Measurements from ENCODE around the gene ANKRD33. TPM values are rescaled to one million over a fixed set of nuclear protein-coding genes. Genes with fewer than 3 reads are reported as not detected.

The ANKRD33 gene
- polyA plus RNA-seq, 1 of the 3 experiments (the other 2 are of a cell fraction), result not detected

DNA sequence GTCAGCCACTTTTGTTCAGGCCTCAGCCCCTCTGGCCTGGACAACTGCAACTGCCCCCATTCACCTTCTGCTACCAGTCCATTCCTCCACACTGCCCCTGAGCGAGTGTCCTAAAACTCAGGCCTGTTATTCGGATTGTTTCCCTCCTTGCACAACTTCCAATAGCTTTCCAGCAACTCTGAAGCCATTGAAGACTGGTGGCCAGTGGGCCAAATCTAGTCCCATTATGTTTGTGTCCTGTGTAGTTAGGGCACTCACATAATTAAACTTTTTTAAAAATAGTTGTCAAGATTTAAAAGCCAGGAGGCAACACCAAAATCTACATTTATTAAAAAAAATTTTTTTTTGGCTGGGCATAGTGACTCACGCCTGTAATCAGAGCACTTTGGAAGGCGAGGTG lies 21.6 kb upstream of the ANKRD33 start:
- 92% methylated on average over 4 of the region's 4 CpGs for WGBS (ENCODE audit: low lambda C conversion rate)
- ChIA-PET POLR2A (no interaction called here), CTCF (interaction anchor here (0.7 to 18.2 kb wide), 4 partner anchors 9 to 437 kb away, joined by 3 to 194 read pairs (median 6); a partner anchor contains a TSS)
- Histone ChIP-seq H3K4me2 (no peak overlapping the region), H3K9ac (no peak overlapping the region), H3K27me3 (ENCODE audit: insufficient read depth) (no peaks in the 10 kb centered on the region; the same call in 1 of the 2 replicates), H3K79me2 (ENCODE audit: insufficient read depth) (no peaks in the 10 kb centered on the region), H3K27ac (ENCODE audit: low read depth in 2 of 2, low read length in 1 of 2) (no peak overlapping the region), H3K4me3 (ENCODE audit: low read depth in 2 of 2, low read length in 1 of 2) (no peak overlapping the region), H3F3A (replicated peaks; ENCODE audit: insufficient read depth) (no peaks in the 10 kb centered on the region), H3K9me3 (no peaks in the 10 kb centered on the region), H3K36me3 (replicated peaks in 1 of 2; ENCODE audit: control insufficient read depth in 1 of 2, insufficient read depth in 2 of 2, low read length in 1 of 2) (no peaks in the 10 kb centered on the region), H2AFZ (ENCODE audit: low read depth) (no peak overlapping the region), H3K9me2 (no peaks in the 10 kb centered on the region), H3K4me1 (ENCODE audit: control insufficient read depth in 1 of 2, insufficient read depth in 2 of 2, low read depth in 1 of 2, low read length in 1 of 2) (peaks cover 0 to 51% of the 10 kb centered on the region in 2 experiments; a peak in 1 of 4 replicates), H4K20me1 (ENCODE audit: insufficient read depth) (no peaks in the 10 kb centered on the region)
- no peak for TF ChIP-seq MEF2A (IDR thresholded peaks at IDR 0.05; ENCODE audit: borderline replicate concordance, low read depth)
- no peak for TF ChIP-seq FOSL2 (IDR thresholded peaks at IDR 0.05; ENCODE audit: borderline replicate concordance, low read depth)
- TF ChIP-seq POLR2AphosphoS5 (IDR thresholded peaks at IDR 0.05; ENCODE audit: low read depth, low read length), result no peak
- no peak for TF ChIP-seq EZH2phosphoT487 (IDR thresholded peaks at IDR 0.05; ENCODE audit: borderline replicate concordance, low read depth)
- no peak for TF ChIP-seq NRF1 (IDR thresholded peaks at IDR 0.05; ENCODE audit: low read depth, low read length)
- TF ChIP-seq RFX5 (IDR thresholded peaks at IDR 0.05; ENCODE audit: low read length), result no peak
- TF ChIP-seq, protein P1, sequence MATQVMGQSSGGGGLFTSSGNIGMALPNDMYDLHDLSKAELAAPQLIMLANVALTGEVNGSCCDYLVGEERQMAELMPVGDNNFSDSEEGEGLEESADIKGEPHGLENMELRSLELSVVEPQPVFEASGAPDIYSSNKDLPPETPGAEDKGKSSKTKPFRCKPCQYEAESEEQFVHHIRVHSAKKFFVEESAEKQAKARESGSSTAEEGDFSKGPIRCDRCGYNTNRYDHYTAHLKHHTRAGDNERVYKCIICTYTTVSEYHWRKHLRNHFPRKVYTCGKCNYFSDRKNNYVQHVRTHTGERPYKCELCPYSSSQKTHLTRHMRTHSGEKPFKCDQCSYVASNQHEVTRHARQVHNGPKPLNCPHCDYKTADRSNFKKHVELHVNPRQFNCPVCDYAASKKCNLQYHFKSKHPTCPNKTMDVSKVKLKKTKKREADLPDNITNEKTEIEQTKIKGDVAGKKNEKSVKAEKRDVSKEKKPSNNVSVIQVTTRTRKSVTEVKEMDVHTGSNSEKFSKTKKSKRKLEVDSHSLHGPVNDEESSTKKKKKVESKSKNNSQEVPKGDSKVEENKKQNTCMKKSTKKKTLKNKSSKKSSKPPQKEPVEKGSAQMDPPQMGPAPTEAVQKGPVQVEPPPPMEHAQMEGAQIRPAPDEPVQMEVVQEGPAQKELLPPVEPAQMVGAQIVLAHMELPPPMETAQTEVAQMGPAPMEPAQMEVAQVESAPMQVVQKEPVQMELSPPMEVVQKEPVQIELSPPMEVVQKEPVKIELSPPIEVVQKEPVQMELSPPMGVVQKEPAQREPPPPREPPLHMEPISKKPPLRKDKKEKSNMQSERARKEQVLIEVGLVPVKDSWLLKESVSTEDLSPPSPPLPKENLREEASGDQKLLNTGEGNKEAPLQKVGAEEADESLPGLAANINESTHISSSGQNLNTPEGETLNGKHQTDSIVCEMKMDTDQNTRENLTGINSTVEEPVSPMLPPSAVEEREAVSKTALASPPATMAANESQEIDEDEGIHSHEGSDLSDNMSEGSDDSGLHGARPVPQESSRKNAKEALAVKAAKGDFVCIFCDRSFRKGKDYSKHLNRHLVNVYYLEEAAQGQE (IDR thresholded peaks at IDR 0.05; ENCODE audit: low read depth, low read length), result no peak
- TF ChIP-seq, protein P2, sequence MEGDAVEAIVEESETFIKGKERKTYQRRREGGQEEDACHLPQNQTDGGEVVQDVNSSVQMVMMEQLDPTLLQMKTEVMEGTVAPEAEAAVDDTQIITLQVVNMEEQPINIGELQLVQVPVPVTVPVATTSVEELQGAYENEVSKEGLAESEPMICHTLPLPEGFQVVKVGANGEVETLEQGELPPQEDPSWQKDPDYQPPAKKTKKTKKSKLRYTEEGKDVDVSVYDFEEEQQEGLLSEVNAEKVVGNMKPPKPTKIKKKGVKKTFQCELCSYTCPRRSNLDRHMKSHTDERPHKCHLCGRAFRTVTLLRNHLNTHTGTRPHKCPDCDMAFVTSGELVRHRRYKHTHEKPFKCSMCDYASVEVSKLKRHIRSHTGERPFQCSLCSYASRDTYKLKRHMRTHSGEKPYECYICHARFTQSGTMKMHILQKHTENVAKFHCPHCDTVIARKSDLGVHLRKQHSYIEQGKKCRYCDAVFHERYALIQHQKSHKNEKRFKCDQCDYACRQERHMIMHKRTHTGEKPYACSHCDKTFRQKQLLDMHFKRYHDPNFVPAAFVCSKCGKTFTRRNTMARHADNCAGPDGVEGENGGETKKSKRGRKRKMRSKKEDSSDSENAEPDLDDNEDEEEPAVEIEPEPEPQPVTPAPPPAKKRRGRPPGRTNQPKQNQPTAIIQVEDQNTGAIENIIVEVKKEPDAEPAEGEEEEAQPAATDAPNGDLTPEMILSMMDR (IDR thresholded peaks at IDR 0.05), result no peak
- no peak for TF ChIP-seq FOXM1 (IDR thresholded peaks at IDR 0.05; ENCODE audit: low read depth)
- TF ChIP-seq ZBTB33 (IDR thresholded peaks at IDR 0.05; ENCODE audit: borderline replicate concordance, low read depth), result no peak
- TF ChIP-seq CHD2 (IDR thresholded peaks at IDR 0.05; ENCODE audit: low read length, partially characterized antibody), result no peak
- no peak for DNase-seq

Measured in SK-N-SH (cell line).